GM18505 (cell line): ENCODE results near the gene EDN1.

Experiments used
- ATAC-seq: cut with Tn5 transposase; IDR thresholded peaks from one replicate; pipeline ENCODE4 v1.9.1; 2021; ENCODE audit not compliant: unreplicated experiment
- POLR2A ChIP-seq: IDR thresholded peaks from 4 replicates; pipeline ENCODE4 v1.6.1; 2011; ENCODE audit warnings: borderline replicate concordance; ENCODE audit not compliant: insufficient read depth, insufficient read length; ENCODE audit errors: extremely low read depth

EDN1 gene

DNA sequence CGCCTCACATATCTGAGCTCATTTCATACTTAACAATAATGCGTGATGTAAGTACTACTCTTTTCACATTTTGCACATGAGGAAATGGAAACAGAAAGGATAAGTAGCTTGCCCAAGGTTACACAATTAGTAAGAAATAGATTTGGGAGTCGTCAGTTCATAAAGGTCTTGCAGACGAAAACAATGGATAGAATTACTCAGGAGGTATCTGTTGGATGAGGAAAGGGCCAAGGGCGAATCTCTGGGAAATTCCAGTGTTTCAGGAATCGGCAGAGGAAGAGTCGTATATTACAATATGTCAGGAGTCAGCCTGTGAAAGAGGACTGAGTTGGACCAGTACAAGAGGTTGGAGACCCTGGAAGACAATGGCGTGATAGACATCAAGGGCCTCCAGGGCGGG, 12.8 kb upstream of the EDN1 start:
- TF ChIP-seq POLR2A: no peak
- ATAC-seq: no peak

GRCh38 chr6:12278915-12279314, 11.2 kb upstream of the EDN1 start:
- TF ChIP-seq POLR2A: no peak
- ATAC-seq: no peak

DNA sequence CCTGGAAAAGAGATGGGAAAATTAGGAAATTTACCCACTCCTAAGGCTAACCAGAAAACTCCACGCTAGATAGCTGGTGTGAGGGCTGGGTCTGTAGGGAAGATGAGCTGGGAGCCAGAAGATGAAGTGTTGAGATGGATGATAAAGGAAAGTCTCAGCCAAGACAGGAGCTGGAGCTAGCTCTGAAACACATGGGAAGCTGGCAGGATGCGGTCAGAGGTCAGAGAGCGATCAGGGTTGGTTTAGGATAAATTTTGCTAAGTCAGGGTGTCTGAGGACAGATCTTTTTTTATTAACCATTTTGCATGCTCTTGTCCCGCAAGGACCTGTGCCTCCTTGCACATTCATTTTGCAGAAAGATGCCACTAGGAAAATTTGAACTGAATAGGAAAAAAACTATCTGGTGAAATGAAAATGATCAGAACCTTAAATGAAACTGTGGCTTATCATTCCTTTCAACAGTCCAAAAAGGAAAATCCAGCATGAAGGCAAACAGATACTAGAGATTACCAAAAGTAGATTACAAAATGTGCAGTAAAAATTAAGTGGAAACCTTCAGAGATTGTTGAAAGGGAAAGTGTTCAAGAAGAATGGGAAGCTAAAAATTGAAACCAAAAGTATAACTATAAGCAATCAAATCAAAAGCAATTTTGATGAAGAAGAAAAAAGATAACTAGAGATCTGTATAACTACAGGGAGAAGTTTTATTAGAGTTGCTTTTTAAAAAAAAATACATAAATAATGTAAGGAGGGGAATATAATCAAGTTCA, 10.7 kb upstream of the EDN1 start:
- no peak for TF ChIP-seq POLR2A
- no peak for ATAC-seq

- TF ChIP-seq POLR2A: no peak
- no peak for ATAC-seq
Measured at GRCh38 chr6:12280458-12280857, 9.7 kb upstream of the EDN1 start.

- no peak for TF ChIP-seq POLR2A
- ATAC-seq: no peak
Measured at GRCh38 chr6:12280902-12281301, 9.3 kb upstream of the EDN1 start.

DNA sequence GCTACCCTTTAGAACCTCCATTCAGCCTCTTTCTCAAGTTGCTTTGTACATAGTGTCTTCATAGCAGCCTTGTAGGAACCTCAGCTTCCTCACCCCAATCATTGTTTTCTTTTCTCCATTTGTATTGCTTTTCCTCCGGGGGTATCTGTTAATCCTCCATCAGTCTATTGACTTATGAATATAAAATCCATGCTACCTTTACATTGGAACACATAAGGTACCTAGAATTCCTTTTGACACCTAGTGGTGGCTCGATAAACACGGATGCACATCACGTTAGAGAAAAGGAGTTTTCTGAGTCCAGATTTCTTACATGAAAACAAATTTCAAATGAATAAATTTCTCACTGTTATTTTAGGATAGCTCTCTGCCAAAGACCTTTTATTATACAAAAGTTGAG, 6.3 kb upstream of the EDN1 start:
- ATAC-seq: no peak
- no peak for TF ChIP-seq POLR2A

GRCh38 chr6:12286373-12287110, 3.6 kb upstream of the EDN1 start:
- ATAC-seq: no peak
- no peak for TF ChIP-seq POLR2A

- no peak for TF ChIP-seq POLR2A
- ATAC-seq: no peak
Measured at GRCh38 chr6:12288211-12288618, 1.9 kb upstream of the EDN1 start.

- ATAC-seq: no peak
Measured at GRCh38 chr6:12288914-12289313, 1.2 kb upstream of the EDN1 start.

DNA sequence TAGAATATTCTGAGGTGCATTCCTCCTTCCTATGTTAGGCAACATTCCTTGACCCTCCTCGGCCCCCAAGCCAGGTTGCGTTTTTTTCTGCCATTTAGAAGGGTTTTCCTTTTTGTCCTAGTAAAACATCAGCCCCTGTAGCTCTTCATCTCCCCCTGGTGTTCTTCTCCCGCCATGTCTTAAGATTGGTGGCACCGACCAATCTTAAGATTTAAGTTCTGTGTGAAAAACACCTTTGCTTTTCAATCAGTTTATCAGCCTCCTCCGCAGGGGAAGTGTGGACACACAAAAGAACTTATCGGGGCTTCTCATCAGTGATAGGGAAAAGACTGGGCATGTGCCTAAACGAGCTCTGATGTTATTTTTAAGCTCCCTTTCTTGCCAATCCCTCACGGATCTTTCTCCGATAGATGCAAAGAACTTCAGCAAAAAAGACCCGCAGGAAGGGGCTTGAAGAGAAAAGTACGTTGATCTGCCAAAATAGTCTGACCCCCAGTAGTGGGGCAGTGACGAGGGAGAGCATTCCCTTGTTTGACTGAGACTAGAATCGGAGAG, 719 bp upstream of the EDN1 start:
- no peak for TF ChIP-seq POLR2A
- ATAC-seq: no peak

More at GRCh38 chr6:12288914-12289313, 1.2 kb upstream of the EDN1 start:
- TF ChIP-seq POLR2A: no peak

DNA sequence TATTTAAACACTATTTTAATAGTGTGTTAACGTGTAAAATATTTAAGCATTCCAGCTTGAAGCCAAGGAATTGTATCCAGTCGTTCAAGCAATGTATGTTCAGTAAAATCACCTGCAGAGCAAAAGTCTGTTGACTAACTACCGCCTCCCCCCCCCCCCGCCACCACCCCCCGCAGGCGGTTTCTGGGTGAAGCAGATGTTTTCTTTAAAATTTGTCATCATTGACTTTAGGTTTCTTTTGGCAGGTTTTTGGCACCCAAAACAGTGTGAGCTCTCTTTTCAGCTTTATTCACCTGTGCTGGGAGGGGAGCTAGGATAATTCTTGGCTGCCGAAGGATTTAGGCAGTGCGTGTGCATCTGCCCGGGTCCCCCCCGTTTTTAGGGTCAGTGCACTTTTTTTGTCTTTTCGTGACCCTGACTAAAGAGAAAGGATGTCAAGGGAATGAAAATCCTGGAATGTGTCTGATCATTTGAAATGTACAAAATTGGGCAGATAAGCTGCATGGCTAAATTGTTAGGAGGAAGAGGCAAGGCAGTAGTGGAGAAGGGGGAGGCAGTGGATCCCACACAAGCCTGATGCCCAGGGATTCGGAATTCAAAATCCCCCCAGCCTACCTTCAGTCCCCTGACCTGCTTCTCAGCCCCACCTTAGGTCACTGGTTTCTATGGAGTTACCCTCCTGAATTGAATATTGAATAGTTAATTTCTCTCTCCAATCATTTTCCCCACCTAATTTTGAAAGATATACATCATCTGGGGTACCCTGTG, 1.1 kb downstream of the EDN1 start:
- ATAC-seq: no peak
- TF ChIP-seq POLR2A: no peak

DNA sequence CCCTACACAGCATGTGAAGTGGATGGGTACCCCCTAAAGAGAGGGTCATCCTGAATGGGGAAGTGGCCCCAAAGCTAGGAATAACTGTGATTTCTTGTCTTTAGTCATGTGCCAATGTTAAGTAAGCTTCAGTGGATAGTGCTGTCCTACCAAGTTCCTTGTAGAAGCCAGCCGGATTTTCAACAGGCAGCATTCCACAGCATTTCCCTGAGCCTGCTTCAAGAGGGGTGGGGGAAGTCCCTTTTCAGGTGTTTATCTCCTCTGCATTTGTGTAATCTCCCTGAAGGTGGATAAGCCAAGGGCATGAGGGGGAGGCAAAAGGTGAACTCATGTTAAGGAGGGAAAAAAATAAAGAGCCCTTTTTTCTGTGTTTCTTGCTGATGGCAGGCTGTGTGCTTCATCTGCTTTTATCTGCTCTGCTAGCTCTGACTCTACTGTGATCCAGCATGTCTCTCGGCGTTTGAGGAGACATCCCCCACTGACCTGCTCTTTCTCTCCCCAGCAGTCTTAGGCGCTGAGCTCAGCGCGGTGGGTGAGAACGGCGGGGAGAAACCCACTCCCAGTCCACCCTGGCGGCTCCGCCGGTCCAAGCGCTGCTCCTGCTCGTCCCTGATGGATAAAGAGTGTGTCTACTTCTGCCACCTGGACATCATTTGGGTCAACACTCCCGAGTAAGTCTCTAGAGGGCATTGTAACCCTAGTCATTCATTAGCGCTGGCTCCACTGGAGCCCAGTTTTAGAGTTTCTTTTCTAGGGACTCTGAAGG, 1.9 kb downstream of the EDN1 start:
- TF ChIP-seq POLR2A: no peak
- no peak for ATAC-seq

DNA sequence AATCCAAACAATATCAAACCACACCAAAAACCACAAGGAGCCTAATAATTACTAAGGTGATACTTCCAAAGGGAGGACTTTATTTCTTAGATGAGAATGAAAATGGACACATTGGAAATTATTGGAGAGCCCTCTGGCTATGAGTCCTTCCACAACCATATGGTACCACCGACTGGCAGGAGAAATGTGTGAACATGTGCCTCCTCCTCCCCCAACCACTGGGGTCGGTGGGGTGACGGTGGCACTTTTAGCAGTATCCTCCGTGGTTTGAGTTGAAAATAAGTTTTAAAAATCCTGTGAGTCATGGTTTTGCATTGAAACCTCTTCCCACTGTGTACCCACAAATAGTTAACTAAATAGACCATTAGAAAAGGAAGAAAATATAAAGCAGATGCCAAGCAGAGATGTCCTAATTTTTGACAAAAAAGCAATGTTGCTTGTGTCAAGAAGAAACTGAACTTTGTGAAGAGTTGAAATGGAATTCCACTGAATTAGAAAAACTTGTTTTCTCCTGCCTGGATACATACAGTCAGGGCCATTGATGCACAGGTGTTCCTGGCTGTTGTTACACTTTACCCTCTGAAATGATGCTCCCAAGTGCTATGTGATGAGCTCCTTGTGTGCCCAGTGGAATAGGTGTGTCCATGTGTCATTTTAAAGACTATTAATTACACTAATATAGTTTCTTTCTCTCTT, 3.2 kb downstream of the EDN1 start:
- TF ChIP-seq POLR2A: no peak
- no peak for ATAC-seq
